Osteoblast (primary cell): ENCODE measurements around the gene BAX. TPM values are rescaled to one million over a fixed set of nuclear protein-coding genes. Genes with fewer than 3 reads are reported as not detected.
"Not testable (repeated sequence)": the region's sequence is repeated elsewhere in the genome, so short reads cannot be mapped to it uniquely, and the experiment has no call there.

ENCODE experiments used
- DNase-seq: peaks from one replicate; pipeline ENCODE4 v3.0.0; 2011; ENCODE audit warnings: low spot score, mixed read lengths; ENCODE audit not compliant: insufficient read length; ENCODE audit errors: missing footprints
- H2AFZ ChIP-seq: 2 replicates; pipeline ENCODE4 v1.6.0; 2011; ENCODE audit warnings: mild to moderate bottlenecking, low read length
- H3K27ac ChIP-seq: 2 replicates; pipeline ENCODE4 v1.5.1; 2011; ENCODE audit warnings: mild to moderate bottlenecking, low read depth, low read length, moderate library complexity
- H3K27me3 ChIP-seq: 2 replicates; pipeline ENCODE4 v1.6.0; 2012; ENCODE audit warnings: mild to moderate bottlenecking, control low read depth, inconsistent platforms, low read length, moderate library complexity; ENCODE audit not compliant: insufficient read depth
- H3K36me3 ChIP-seq: 2 replicates; pipeline ENCODE4 v1.5.1; 2011; ENCODE audit warnings: mild to moderate bottlenecking, low read length, control low read depth, moderate library complexity; ENCODE audit not compliant: insufficient read depth
- H3K4me1 ChIP-seq: 2 replicates; pipeline ENCODE4 v1.5.1; 2011; ENCODE audit warnings: mild to moderate bottlenecking, low read length, control low read depth, moderate library complexity; ENCODE audit not compliant: insufficient read depth
- H3K4me2 ChIP-seq: 2 replicates; pipeline ENCODE4 v1.6.0; 2011; ENCODE audit warnings: mild to moderate bottlenecking, low read length; ENCODE audit not compliant: insufficient read depth
- H3K4me3 ChIP-seq: fragments of 200-600 bp; sonication (generic); 3 replicates; pipeline ENCODE4 v1.5.1; 2012; ENCODE audit warnings: mild to moderate bottlenecking, low read length, inconsistent platforms; ENCODE audit not compliant: insufficient read depth
- H3K79me2 ChIP-seq: 2 replicates; pipeline ENCODE4 v1.6.0; 2012; ENCODE audit warnings: mild to moderate bottlenecking, low read length, control low read depth, inconsistent platforms; ENCODE audit not compliant: insufficient read depth
- H3K9me3 ChIP-seq: 2 replicates; pipeline ENCODE4 v1.5.1; 2011; ENCODE audit warnings: low read depth, low read length, control low read depth
- H4K20me1 ChIP-seq: 2 replicates; pipeline ENCODE4 v1.6.0; 2012; ENCODE audit warnings: mild to moderate bottlenecking, low read length, control low read depth; ENCODE audit not compliant: insufficient read depth
- CTCF ChIP-seq: IDR thresholded peaks from 2 replicates; pipeline ENCODE4 v1.5.1; 2011; ENCODE audit warnings: mild to moderate bottlenecking, low read depth, low read length, moderate library complexity; ENCODE audit errors: extremely low read depth
- total RNA-seq: library from RNA; depleted of rRNA; stranded (reverse); fragments of >200 nt; gene quantifications from 2 replicates; pipeline ENCODE4 v1.2.3, GENCODE V29; 2012

The BAX gene
- total RNA-seq, 1 donor, result 78.9 TPM

DNA sequence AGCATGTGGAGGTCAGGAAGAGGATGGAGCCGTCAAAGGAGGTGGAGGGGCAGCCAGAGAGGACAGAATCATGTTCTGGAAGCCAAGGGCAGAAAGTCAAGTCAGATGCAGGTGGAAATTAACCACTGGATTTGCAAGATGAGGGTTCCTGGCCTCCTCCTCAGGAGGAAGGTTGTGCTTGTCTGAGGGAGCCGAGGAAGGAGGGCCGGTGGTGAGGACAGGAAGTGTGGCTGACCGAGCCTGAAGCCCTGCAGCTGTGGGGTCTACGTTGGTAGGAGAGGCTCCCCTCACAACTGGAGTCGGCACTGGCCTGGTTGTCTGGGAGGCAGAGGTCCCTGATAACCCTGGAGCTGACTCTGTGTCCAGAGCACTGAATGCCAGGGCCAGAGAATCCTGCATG, 36.6 kb upstream of the BAX start:
- H3K79me2 ChIP-seq, result no peaks in the 10 kb centered on the region
- no peaks in the 10 kb centered on the region for H3K9me3 ChIP-seq
- no peaks in the 10 kb centered on the region for H3K4me1 ChIP-seq
- no peak for TF ChIP-seq CTCF
- H3K27ac ChIP-seq, result no peak overlapping the region
- H3K36me3 ChIP-seq, result peaks cover 59% of the 10 kb centered on the region
- H4K20me1 ChIP-seq, result no peaks in the 10 kb centered on the region
- no peak overlapping the region for H3K4me2 ChIP-seq
- no peak for DNase-seq
- no peak overlapping the region for H2AFZ ChIP-seq
- no peaks in the 10 kb centered on the region for H3K27me3 ChIP-seq
- H3K4me3 ChIP-seq, result no peak overlapping the region

DNA sequence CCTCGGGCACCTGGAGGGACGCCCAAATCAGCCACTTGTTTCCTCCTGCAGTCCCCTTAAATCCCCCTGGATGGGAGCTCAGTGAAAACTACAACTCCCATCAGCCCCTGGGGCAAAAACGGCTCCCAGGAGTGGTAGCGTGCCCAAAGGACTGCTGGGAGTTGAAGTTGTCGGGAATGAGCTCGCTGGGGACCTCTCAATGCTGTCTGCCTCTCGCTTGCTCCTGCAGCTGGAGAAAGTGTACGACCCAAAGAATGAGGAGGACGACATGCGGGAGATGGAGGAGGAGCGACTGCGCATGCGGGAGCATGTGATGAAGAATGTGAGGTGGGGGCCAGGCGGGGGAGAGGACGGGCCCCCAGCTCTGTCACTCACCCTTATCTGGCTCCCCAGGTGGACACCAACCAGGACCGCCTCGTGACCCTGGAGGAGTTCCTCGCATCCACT, 35.9 kb upstream of the BAX start:
- H3K27me3 ChIP-seq, result no peaks in the 10 kb centered on the region
- H3K4me3 ChIP-seq, result no peak overlapping the region
- no peaks in the 10 kb centered on the region for H3K4me1 ChIP-seq
- no peaks in the 10 kb centered on the region for H3K9me3 ChIP-seq
- peak; percentile 80 for DNase-seq
- peaks cover 54% of the 10 kb centered on the region for H3K36me3 ChIP-seq
- H3K4me2 ChIP-seq, result no peak overlapping the region
- no peaks in the 10 kb centered on the region for H4K20me1 ChIP-seq
- no peak overlapping the region for H2AFZ ChIP-seq
- H3K79me2 ChIP-seq, result no peaks in the 10 kb centered on the region
- no peak overlapping the region for H3K27ac ChIP-seq
- no peak for TF ChIP-seq CTCF

DNA sequence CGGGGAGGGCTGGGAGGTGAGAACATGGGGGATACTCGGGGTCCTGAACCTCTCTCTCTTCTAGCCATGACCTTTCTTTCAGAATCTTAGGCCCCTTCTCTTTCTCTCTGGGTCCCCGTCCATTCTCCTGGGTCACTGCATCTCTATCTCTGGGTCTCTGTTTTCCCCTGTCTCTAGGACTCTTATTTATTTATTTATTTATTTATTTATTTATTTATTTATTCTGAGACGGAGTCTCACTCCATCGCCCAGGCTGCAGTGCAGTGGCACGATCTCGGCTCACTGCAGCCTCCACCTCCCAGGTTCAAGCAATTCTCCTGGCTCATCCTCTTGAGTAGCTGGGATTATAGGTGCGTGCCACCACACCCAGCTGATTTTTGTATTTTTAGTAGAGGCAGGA, 35.4 kb upstream of the BAX start:
- H3K4me3 ChIP-seq, H2AFZ ChIP-seq, H3K27ac ChIP-seq, H3K4me1 ChIP-seq, DNase-seq, H3K4me2 ChIP-seq, H3K9me3 ChIP-seq, H4K20me1 ChIP-seq, H3K27me3 ChIP-seq, H3K79me2 ChIP-seq: not testable (repeated sequence)
- H3K36me3 ChIP-seq, result peaks cover 52% of the 10 kb centered on the region

- no peak for TF ChIP-seq CTCF
- H3K4me2 ChIP-seq, result no peak overlapping the region
- peaks cover 38% of the 10 kb centered on the region for H3K36me3 ChIP-seq
- H3K4me3 ChIP-seq, result no peak overlapping the region
- peaks cover 13% of the 10 kb centered on the region for H3K4me1 ChIP-seq
- H3K9me3 ChIP-seq, result no peaks in the 10 kb centered on the region
- H3K79me2 ChIP-seq, result no peaks in the 10 kb centered on the region
- H3K27me3 ChIP-seq, result no peaks in the 10 kb centered on the region
- no peak for DNase-seq
- no peaks in the 10 kb centered on the region for H4K20me1 ChIP-seq
- H3K27ac ChIP-seq, result no peak overlapping the region
- H2AFZ ChIP-seq, result no peak overlapping the region
These were observed 33.7 kb upstream of the BAX start for GRCh38 chr19:48920949-48921348.
